ENCODE measurements around the gene TBX2. TPM values are rescaled to one million over a fixed set of nuclear protein-coding genes. Genes with fewer than 3 reads are reported as not detected.

Gene TBX2
- total RNA-seq, 1 donor from 2014 or later, result 0.23 TPM

GRCh38 chr17:61394630-61395408, 4.8 kb upstream of the TBX2 start:
- Mint-ChIP-seq H3K4me3 (ENCODE audit: unreplicated experiment) (no peak overlapping the region), H3K9me3 (ENCODE audit: unreplicated experiment) (no peaks in the 10 kb centered on the region), H3K4me1 (ENCODE audit: unreplicated experiment) (peaks cover 22% of the 10 kb centered on the region), H3K27ac (ENCODE audit: unreplicated experiment) (no peak overlapping the region), H3K36me3 (ENCODE audit: low read depth, unreplicated experiment) (peaks cover 21% of the 10 kb centered on the region), H3K27me3 (ENCODE audit: unreplicated experiment) (peaks cover 30% of the 10 kb centered on the region)
- no peak for DNase-seq (ENCODE audit: low spot score)
- TF ChIP-seq CTCF (IDR thresholded peaks at IDR 0.05; ENCODE audit: unreplicated experiment), result no peak

- no peak for DNase-seq (ENCODE audit: low spot score)
Observed at GRCh38 chr17:61395409-61395982, 4.1 kb upstream of the TBX2 start.

GRCh38 chr17:61395983-61396585, 3.6 kb upstream of the TBX2 start:
- no peak for TF ChIP-seq CTCF (IDR thresholded peaks at IDR 0.05; ENCODE audit: unreplicated experiment)
- Mint-ChIP-seq H3K36me3 (ENCODE audit: low read depth, unreplicated experiment) (peaks cover 21% of the 10 kb centered on the region), H3K27ac (ENCODE audit: unreplicated experiment) (no peak overlapping the region), H3K9me3 (ENCODE audit: unreplicated experiment) (no peaks in the 10 kb centered on the region), H3K27me3 (ENCODE audit: unreplicated experiment) (peaks cover 31% of the 10 kb centered on the region), H3K4me1 (ENCODE audit: unreplicated experiment) (peaks cover 22% of the 10 kb centered on the region), H3K4me3 (ENCODE audit: unreplicated experiment) (no peak overlapping the region)
- no peak for DNase-seq (ENCODE audit: low spot score)

More at GRCh38 chr17:61395409-61395982, 4.1 kb upstream of the TBX2 start:
- Mint-ChIP-seq H3K4me1 (ENCODE audit: unreplicated experiment) (peaks cover 22% of the 10 kb centered on the region), H3K36me3 (ENCODE audit: low read depth, unreplicated experiment) (peaks cover 21% of the 10 kb centered on the region), H3K27ac (ENCODE audit: unreplicated experiment) (peak overlapping the region; percentile 36), H3K9me3 (ENCODE audit: unreplicated experiment) (no peaks in the 10 kb centered on the region), H3K4me3 (ENCODE audit: unreplicated experiment) (no peak overlapping the region), H3K27me3 (ENCODE audit: unreplicated experiment) (peaks cover 30% of the 10 kb centered on the region)
- TF ChIP-seq CTCF (IDR thresholded peaks at IDR 0.05; ENCODE audit: unreplicated experiment), result no peak

- peaks cover 36% of the 10 kb centered on the region for H3K27me3 Mint-ChIP-seq (ENCODE audit: unreplicated experiment)
- no peak overlapping the region for H3K4me3 Mint-ChIP-seq (ENCODE audit: unreplicated experiment)
- peaks cover 22% of the 10 kb centered on the region for H3K4me1 Mint-ChIP-seq (ENCODE audit: unreplicated experiment)
- H3K9me3 Mint-ChIP-seq (ENCODE audit: unreplicated experiment), result no peaks in the 10 kb centered on the region
- H3K27ac Mint-ChIP-seq (ENCODE audit: unreplicated experiment), result no peak overlapping the region
- peaks cover 21% of the 10 kb centered on the region for H3K36me3 Mint-ChIP-seq (ENCODE audit: low read depth, unreplicated experiment)
- TF ChIP-seq CTCF (IDR thresholded peaks at IDR 0.05; ENCODE audit: unreplicated experiment), result no peak
- DNase-seq (ENCODE audit: low spot score), result no peak
Observed at GRCh38 chr17:61396586-61397085, 3.0 kb upstream of the TBX2 start.
